Fibroblast of pulmonary artery (primary cell): ENCODE measurements around the gene CACNA2D3.

ENCODE experiments used
- DNase-seq: peaks from one replicate; pipeline ENCODE4 v3.0.0-alpha.2; 2010; ENCODE audit warnings: low read depth
- H3K4me3 ChIP-seq: replicated peaks from 2 replicates; pipeline ENCODE4 v1.5.1; 2011; ENCODE audit warnings: low read depth, mild to moderate bottlenecking, control low read depth, low read length, moderate library complexity
- TF ChIP-seq, protein P1 (sequence below): IDR thresholded peaks from 2 replicates; pipeline ENCODE4 v1.5.1; 2011; ENCODE audit warnings: mild to moderate bottlenecking, control low read depth, low read length, inconsistent platforms; ENCODE audit errors: missing control alignments

The CACNA2D3 gene

DNA sequence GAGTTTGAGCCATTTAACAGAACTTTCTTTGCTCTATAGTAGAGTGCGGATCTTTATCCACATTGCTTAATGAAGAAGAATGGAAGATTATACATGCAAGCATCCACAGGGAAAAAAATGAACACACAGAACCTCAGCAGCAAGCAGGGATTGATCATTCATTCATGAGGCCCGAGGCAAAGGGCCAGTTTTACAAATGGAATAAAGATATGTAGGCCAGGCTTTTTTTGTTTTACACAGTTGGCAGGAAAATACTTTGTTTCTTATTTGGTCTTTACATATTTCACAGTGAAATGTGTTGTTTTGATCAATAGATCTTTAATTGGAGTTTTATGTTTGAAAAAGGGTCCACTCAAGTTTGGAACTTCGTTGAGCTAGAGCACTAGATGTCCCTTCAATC, 688.0 kb downstream of the CACNA2D3 start:
- TF ChIP-seq, protein P1, sequence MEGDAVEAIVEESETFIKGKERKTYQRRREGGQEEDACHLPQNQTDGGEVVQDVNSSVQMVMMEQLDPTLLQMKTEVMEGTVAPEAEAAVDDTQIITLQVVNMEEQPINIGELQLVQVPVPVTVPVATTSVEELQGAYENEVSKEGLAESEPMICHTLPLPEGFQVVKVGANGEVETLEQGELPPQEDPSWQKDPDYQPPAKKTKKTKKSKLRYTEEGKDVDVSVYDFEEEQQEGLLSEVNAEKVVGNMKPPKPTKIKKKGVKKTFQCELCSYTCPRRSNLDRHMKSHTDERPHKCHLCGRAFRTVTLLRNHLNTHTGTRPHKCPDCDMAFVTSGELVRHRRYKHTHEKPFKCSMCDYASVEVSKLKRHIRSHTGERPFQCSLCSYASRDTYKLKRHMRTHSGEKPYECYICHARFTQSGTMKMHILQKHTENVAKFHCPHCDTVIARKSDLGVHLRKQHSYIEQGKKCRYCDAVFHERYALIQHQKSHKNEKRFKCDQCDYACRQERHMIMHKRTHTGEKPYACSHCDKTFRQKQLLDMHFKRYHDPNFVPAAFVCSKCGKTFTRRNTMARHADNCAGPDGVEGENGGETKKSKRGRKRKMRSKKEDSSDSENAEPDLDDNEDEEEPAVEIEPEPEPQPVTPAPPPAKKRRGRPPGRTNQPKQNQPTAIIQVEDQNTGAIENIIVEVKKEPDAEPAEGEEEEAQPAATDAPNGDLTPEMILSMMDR: no peak
- no peak overlapping the region for H3K4me3 ChIP-seq
- no peak for DNase-seq

DNA sequence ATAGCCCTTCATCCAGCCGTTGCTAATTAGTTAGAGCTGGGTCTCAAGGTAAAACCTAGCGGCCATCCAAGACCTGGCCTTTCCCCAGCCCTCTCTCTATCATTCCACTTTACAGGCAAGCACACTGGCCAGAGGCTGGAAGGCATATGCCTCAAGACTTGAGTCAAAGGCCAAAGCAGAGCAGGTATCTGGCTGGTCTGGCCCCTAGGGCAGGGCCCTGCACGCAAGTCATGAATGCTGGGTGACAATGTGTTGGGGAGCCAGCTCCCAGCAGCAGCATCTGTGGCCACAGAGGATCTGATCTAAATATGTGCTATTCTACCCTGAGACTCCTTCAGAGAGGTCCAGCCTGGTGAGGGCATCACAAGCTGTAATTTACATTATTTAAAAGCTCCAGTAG, 691.9 kb downstream of the CACNA2D3 start:
- no peak for DNase-seq
- no peak overlapping the region for H3K4me3 ChIP-seq
- TF ChIP-seq, protein P1: no peak

DNA sequence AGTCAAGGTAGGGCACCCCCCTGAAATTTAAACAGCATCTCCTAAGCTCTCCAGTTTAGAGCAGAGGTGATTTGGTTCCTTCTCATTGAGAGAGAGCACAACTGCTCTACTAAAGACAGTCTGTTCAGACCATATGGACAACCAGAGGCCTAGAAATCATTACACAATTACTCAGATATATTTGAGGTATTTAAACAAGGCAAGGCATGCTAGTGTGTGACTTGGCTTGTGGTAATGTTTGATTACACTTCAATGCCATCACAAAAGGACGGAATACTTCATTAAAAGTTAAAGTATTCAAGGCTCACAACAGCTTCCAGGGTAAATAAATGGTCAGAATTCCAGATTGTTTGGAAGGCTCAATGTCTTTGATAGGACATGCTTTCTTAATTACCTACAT, 695.3 kb downstream of the CACNA2D3 start:
- H3K4me3 ChIP-seq: no peak overlapping the region
- TF ChIP-seq, protein P1: no peak
- no peak for DNase-seq

DNA sequence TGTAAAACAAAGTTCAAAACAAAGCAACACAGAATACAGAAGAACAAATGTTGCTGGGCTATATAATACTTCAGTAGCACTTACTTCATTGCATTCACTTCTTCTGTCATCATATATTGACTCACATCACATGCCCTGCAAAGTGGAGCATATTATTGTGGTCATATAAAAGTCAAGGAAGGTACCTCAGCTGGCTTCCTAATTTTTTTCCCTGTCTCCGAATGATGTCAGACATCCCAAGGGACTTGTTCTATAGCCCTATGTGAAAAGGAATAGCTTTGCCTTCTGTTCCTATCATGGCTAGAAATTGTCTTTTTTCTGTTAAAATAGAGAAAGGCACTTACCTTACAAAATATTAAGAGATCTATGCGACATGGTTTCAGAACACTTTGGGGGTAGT, 696.1 kb downstream of the CACNA2D3 start:
- no peak overlapping the region for H3K4me3 ChIP-seq
- TF ChIP-seq, protein P1: no peak
- DNase-seq: no peak

DNA sequence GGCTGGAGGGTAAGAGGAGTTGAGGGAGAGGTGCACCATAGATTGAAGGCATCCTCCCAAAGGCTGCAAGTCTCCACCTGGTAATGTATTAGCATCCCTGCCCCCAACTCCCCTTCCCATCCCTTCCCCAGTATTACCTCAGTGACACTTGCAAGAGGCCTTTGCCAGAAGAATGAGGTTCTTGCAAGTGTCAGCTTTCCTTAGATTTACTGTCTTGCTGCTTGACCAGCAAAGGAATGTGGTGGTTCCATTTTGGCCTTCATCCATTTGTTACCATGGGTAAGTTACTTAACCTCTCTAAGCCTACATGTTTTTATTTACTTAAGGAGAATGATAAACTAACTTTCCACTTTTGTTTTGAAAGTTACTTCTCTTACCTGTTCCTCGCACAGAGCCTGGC, 696.6 kb downstream of the CACNA2D3 start:
- DNase-seq: no peak
- TF ChIP-seq, protein P1: no peak
- H3K4me3 ChIP-seq: no peak overlapping the region

DNA sequence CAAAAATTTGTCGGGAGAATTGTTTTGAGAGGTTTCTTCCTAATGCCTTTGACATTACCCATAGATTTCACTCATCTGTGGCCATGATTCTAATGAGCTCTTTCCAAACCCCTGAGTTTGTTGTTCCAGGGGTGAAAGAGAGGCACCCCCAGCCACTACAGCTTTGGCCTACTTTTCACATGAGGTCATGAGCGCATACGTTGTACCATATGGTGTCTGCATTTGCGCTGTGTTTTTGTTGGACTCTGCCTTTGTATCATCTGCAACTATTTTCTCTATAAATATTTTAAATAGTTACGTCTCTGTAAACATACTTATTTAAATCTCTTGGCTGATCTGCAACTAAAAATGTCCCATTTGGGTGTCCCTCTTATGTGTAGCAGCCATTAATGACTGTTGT, 697.6 kb downstream of the CACNA2D3 start:
- TF ChIP-seq, protein P1: no peak
- no peak overlapping the region for H3K4me3 ChIP-seq
- DNase-seq: no peak

DNA sequence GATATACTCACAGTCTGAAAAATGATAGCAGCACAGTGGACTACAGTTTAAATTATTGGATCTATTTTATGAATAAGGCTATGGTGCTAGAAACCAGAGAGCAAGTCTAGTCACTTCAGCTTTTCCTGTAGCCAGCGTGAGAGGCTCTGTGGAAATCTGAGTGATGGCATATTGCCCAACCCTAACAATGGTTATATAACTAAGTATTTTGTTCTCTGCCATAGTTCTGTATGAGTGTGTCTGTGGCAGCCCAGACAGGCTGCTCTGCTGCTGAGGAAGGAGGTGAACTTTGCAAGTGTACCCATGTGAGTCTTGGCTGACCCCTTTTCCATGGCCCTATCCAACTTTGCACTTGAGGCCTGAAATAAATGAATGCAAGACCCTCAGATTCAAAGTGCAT, 699.9 kb downstream of the CACNA2D3 start:
- DNase-seq: peak; percentile 69
- TF ChIP-seq, protein P1: no peak
- no peak overlapping the region for H3K4me3 ChIP-seq
